ENCODE results near the gene TSHZ2.

The TSHZ2 gene

GRCh38 chr20:53399083-53399482 is 426.9 kb downstream of the TSHZ2 start:
- no peak for TF ChIP-seq CTCF (IDR thresholded peaks at IDR 0.05; ENCODE audit: low read depth, low read length, missing control alignments)
- DNase-seq (ENCODE audit: extremely low read depth, low read depth): no peak
- H3K4me3 ChIP-seq (replicated peaks; ENCODE audit: low read depth, low read length): no peak overlapping the region

- no peak for TF ChIP-seq CTCF (IDR thresholded peaks at IDR 0.05; ENCODE audit: low read depth, low read length, missing control alignments)
- DNase-seq (ENCODE audit: extremely low read depth, low read depth): no peak
- H3K4me3 ChIP-seq (replicated peaks; ENCODE audit: low read depth, low read length): no peak overlapping the region
Observed at GRCh38 chr20:53399592-53400335, 427.6 kb downstream of the TSHZ2 start.

GRCh38 chr20:53402233-53403005 is 430.3 kb downstream of the TSHZ2 start:
- DNase-seq (ENCODE audit: extremely low read depth, low read depth): no peak
- no peak for TF ChIP-seq CTCF (IDR thresholded peaks at IDR 0.05; ENCODE audit: low read depth, low read length, missing control alignments)

GRCh38 chr20:53403029-53403428 is 430.9 kb downstream of the TSHZ2 start:
- H3K4me3 ChIP-seq (replicated peaks; ENCODE audit: low read depth, low read length): no peak overlapping the region
- TF ChIP-seq CTCF (IDR thresholded peaks at IDR 0.05; ENCODE audit: low read depth, low read length, missing control alignments): no peak
- DNase-seq (ENCODE audit: extremely low read depth, low read depth): no peak

More at GRCh38 chr20:53402233-53403005, 430.3 kb downstream of the TSHZ2 start:
- H3K4me3 ChIP-seq (replicated peaks; ENCODE audit: low read depth, low read length): no peak overlapping the region

- no peak for DNase-seq (ENCODE audit: extremely low read depth, low read depth)
- TF ChIP-seq CTCF (IDR thresholded peaks at IDR 0.05; ENCODE audit: low read depth, low read length, missing control alignments): no peak
Observed at GRCh38 chr20:53405139-53405538, 433.0 kb downstream of the TSHZ2 start.

GRCh38 chr20:53406580-53406979 is 434.4 kb downstream of the TSHZ2 start:
- TF ChIP-seq CTCF (IDR thresholded peaks at IDR 0.05; ENCODE audit: low read depth, low read length, missing control alignments): no peak
- DNase-seq (ENCODE audit: extremely low read depth, low read depth): no peak
- H3K4me3 ChIP-seq (replicated peaks; ENCODE audit: low read depth, low read length): no peak overlapping the region

More at GRCh38 chr20:53405139-53405538, 433.0 kb downstream of the TSHZ2 start:
- no peak overlapping the region for H3K4me3 ChIP-seq (replicated peaks; ENCODE audit: low read depth, low read length)
